ES-I3 (cell line): ENCODE results near the gene KRTAP6-1.

Experiments used
- H3K36me3 ChIP-seq: 2 replicates; pipeline ENCODE4 v1.6.1; 2013; ENCODE audit warnings: mild to moderate bottlenecking, low read length, control low read depth, moderate library complexity; ENCODE audit not compliant: insufficient read depth
- H3K4me1 ChIP-seq: 2 replicates; pipeline ENCODE4 v1.6.1; 2013; ENCODE audit warnings: mild to moderate bottlenecking, control low read depth, low read length; ENCODE audit not compliant: insufficient read depth
- H3K9ac ChIP-seq: 2 replicates; pipeline ENCODE4 v1.6.1; 2013; ENCODE audit warnings: low read depth, mild to moderate bottlenecking, low read length, moderate library complexity
- H3K9me3 ChIP-seq: 2 replicates; pipeline ENCODE4 v1.6.1; 2013; ENCODE audit warnings: mild to moderate bottlenecking, low read length, moderate library complexity; ENCODE audit not compliant: control insufficient read depth, insufficient read depth

Gene KRTAP6-1, protein sequence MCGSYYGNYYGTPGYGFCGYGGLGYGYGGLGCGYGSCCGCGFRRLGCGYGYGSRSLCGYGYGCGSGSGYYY

DNA sequence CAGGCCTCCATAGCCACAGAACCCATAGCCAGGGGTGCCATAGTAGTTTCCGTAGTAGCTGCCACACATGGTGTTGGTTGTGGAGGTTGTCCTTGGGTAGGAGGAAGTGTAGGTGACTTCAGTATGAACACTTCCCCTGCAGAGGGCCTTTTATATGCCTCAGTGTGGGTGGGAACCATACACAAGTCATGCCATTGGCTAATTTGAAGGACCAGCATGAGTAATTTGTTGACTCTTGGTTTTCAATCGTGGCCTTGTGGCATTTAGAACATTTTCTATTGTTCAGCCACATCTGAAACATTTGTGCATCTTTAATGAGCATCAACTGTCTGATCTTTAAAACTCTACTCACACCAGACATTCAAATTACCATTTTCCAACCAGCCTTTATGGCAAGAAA is at the start of gene KRTAP6-1:
Gene KRTAP6-1, minus strand, starts transcription at position 95 of the 400 bp plus-strand sequence. Its CDS starts 26 bp downstream, at position 69.
- Histone ChIP-seq H3K36me3 (no peaks in the 10 kb centered on the region), H3K9ac (no peak within 1 kb of the TSS), H3K4me1 (no peaks in the 10 kb centered on the region), H3K9me3 (no peaks in the 10 kb centered on the region)

DNA sequence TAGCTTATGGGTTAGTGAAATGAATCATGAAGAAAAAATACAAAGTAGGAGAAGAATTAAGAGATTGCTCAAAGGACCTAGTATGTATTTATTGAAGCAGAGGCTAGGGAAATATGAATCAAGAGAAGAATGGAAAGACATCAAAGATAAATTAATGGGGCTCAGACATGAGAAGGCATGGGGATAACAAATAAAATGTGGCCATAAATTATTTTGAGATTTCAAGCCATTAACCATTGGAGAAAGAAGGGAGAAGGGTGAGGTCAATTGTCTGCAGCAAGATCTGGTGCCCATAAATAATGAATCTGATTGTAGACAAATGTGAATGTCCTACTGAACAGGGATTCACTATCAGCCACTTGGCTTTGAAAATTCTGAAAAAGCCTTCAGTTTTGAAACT is 39.2 kb upstream of the KRTAP6-1 start:
- H3K9ac ChIP-seq = no peak overlapping the region
- no peaks in the 10 kb centered on the region for H3K4me1 ChIP-seq
- H3K36me3 ChIP-seq = no peaks in the 10 kb centered on the region
- no peaks in the 10 kb centered on the region for H3K9me3 ChIP-seq

DNA sequence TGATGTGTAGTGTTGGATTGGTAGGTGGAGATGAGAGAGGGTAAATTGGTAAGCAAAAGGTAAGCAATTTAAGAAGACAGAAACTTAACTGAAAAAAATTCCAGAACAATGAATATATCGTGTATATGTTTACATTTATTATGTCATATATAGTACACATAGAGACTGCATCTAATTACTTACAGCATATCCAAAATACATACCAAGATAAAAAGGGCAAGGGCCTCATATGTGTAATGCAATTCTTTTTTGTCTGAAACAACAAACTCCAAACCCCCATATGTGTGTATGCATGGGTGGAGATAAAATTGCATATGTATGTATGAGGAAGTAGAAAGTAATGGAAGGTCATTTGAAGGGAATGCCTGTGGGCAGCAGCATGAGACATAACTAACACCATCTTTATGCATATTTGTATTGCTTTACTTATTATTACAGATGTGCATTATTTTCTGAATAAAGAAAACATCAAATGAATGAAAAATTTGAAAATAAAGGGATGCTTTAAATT is 33.2 kb upstream of the KRTAP6-1 start:
- H3K4me1 ChIP-seq = no peaks in the 10 kb centered on the region
- no peak overlapping the region for H3K9ac ChIP-seq
- H3K36me3 ChIP-seq = no peaks in the 10 kb centered on the region
- H3K9me3 ChIP-seq = no peaks in the 10 kb centered on the region

DNA sequence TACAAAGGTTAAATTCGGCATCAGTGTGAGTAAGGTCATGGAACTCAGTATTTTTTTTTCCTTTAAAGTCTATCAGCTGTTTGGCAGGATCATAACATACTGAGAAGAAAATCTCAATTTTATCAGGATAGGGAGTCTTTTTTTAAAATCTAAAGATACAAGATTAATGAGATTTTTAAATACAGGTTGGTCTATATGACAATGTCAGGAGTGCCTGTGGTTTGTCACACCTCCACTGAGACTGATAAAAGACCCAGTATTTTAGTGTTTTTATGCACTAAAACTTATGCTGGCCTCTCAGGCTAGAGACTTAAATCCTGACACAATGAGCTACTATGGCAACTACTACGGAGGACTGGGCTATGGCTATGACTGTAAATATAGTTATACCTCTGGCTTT is 28.8 kb upstream of the KRTAP6-1 start, which contains the start of gene KRTAP20-3:
Gene KRTAP20-3, plus strand, starts transcription at position 301 of the 400 bp plus-strand sequence.
- no peaks in the 10 kb centered on the region for H3K9me3 ChIP-seq
- H3K36me3 ChIP-seq = no peaks in the 10 kb centered on the region
- H3K4me1 ChIP-seq = no peaks in the 10 kb centered on the region

DNA sequence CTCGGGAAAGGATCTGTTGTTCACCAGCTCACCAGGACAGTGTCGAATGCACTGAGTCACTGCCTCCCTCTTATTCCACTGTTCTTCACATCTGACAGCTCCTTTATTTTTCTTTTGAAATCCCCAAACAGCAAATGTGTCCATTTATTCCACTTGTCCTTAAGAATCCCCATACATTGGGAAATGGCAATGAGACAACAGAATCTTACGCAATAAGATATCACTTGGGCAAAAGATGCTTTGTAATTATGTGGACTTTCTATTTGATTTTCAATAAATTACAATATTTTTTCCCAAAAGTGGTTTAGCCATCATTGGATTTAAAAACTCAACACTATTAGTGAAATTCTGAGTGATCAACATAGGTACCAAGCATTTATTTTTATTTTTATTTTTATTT is 25.0 kb upstream of the KRTAP6-1 start:
- no peaks in the 10 kb centered on the region for H3K9me3 ChIP-seq
- no peaks in the 10 kb centered on the region for H3K36me3 ChIP-seq
- no peaks in the 10 kb centered on the region for H3K4me1 ChIP-seq
- no peak overlapping the region for H3K9ac ChIP-seq

More for the DNA sequence above, 28.8 kb upstream of the KRTAP6-1 start, which contains the start of gene KRTAP20-3:
- no peak within 1 kb of the TSS for H3K9ac ChIP-seq

DNA sequence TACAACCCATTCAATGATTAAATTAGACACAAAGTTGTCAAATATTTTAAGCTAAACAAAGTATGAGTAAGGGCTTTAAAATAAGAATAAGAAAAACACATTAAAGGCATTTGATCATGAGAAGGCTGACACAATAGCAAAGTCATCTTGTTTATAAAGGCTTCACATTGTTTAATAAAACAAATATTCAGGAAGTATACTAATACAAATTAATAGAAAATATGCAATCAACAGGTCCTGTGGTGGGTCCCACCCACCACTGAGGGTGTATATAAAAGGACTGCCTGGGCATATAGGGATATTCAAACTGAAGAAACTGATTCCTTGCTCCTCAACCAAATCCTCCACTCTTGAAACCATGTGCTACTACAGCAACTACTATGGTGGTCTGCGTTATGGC is 21.2 kb upstream of the KRTAP6-1 start, which contains the start of gene KRTAP20-2:
Gene KRTAP20-2, plus strand, starts transcription at position 301 of the 400 bp plus-strand sequence. Its CDS starts 58 bp downstream, at position 359.
- no peak within 1 kb of the TSS for H3K9ac ChIP-seq
- H3K4me1 ChIP-seq = no peaks in the 10 kb centered on the region
- H3K36me3 ChIP-seq = no peaks in the 10 kb centered on the region
- no peaks in the 10 kb centered on the region for H3K9me3 ChIP-seq

DNA sequence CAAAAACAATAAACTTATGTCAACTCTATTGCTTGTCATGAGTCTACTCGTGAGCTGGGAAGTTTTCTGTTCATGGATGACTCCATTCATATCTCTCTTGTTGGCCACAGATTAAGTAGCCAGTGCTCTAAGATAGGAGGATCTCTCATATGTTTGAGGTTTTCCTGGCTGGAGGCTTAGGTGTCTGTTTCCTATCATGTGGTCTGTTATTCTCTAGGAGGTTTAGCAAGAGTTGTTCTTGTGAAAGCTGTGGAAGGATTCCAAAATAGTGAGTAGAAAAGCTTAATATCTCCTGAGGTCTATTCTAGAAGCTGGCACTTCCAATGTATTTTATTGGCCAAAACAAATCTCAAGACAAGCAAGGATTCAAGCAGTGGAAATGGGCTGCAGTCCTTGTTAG is 15.5 kb upstream of the KRTAP6-1 start:
- Histone ChIP-seq H3K36me3 (no peaks in the 10 kb centered on the region), H3K9ac (no peak overlapping the region), H3K9me3 (no peaks in the 10 kb centered on the region), H3K4me1 (no peaks in the 10 kb centered on the region)

DNA sequence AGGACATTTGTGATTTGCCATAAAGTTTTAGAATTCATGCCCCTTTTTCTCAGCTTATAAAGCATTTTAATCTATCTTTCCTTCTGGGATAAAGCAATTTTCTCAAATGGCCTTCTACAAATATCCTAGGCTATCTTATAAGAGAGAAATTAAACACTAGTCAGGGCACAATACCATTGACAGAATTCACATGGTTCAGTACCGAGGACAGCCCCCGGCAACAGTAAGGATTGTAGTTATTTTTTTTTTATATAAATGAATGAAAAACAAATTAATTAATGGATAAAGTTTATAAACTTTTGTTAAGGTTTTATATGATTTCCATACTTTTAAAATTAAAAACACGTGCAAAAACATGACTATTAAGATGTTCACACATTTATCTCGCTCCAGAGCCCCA is 14.4 kb upstream of the KRTAP6-1 start:
- Histone ChIP-seq H3K4me1 (no peaks in the 10 kb centered on the region), H3K36me3 (no peaks in the 10 kb centered on the region), H3K9ac (no peak overlapping the region), H3K9me3 (no peaks in the 10 kb centered on the region)

DNA sequence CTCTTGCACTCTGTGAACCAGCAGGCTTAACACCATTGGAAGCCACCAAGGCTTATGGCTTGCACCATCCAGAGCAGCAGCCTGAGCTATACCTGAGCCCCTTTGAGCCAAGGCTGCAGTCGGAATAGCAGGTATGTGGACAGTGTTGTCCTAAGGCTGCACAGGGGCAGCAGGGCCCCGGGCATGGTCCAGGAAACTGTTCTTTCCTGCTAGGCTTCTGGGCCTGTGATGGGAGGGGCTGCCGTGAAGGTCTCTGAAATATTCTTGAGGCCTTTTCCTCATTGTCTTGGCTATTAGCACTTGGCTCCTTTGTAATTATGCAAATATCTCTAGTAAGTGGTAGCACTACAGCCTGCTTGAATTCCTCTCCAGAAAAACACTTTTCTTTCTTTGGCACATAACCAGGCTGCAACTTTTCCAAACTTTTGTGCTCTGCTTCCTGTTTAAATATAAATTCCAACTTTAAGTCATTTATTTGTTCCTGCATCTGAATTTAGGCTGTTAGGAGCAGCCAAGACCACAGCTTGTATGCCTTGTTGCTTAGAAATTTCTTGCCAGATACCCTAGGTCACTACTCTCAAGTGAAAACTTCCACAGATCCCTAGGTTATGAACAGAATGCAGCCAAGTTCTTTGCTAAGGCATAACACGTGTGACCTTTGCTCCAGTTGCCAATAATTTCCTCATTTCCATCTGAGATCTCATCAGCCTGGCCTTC is 11.9 kb upstream of the KRTAP6-1 start:
- Histone ChIP-seq H3K9me3 (no peaks in the 10 kb centered on the region), H3K36me3 (no peaks in the 10 kb centered on the region), H3K9ac (no peak overlapping the region), H3K4me1 (no peaks in the 10 kb centered on the region)

DNA sequence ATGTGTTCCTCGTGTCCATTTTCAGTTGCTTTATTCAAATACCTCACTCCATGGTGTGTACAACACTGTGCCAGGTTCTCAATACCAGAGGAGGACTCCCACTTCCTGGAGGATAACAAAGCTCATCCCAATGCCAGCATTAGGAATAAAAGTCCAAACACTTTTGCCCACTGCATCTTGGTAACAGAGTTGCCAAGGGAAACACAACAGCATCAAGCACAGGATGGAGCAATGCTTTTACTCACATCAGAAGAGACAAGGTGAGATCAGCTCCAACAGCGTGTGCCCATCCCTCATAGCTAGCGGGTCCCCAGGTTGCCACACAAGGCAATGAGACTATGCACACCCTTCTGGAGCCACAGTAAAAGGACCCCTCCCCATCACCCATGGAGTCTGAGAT is 9.6 kb upstream of the KRTAP6-1 start:
- H3K4me1 ChIP-seq = no peaks in the 10 kb centered on the region
- H3K9me3 ChIP-seq = no peaks in the 10 kb centered on the region
- no peak overlapping the region for H3K9ac ChIP-seq
- H3K36me3 ChIP-seq = no peaks in the 10 kb centered on the region

DNA sequence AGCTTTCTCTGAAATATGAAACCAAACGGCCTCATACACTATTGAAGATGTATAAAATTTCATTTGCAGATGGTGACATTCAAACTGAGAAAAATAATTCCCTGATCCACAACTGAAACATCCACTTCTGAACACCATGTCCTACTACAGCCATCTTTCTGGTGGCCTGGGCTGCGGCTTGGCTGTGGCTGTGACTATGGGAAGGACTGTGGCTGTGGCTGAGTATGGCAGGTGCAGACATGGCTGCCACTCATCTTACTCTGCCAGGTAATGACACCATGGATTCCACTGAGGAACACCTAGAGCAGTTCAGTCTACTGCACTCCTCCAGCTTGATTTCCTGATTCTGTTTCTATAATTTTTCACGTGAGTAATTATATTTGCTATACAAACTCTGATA is 6.8 kb upstream of the KRTAP6-1 start, which contains the start of gene KRTAP20-4:
Gene KRTAP20-4, plus strand, starts transcription at position 106 of the 400 bp plus-strand sequence.
- no peaks in the 10 kb centered on the region for H3K36me3 ChIP-seq
- H3K4me1 ChIP-seq = no peaks in the 10 kb centered on the region
- H3K9ac ChIP-seq = no peak within 1 kb of the TSS
- no peaks in the 10 kb centered on the region for H3K9me3 ChIP-seq

DNA sequence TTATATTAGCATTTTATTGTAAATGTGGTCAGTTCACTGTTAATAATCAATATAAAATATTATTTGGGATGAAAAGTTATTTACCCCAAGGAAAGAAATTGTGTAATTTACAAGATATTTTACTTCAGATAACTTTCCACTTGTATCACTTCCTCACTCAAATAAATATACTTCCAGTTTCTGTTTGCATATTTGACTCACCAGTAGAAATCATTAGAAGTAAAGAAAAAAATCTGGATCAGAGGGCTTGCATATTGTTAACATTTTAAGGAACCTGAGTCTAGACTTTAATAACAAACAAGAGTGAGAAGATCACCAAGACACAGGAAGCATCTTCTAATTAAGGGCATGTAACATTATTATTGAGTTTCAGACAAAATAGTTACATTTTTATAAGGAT is 6.3 kb upstream of the KRTAP6-1 start:
- no peaks in the 10 kb centered on the region for H3K9me3 ChIP-seq
- no peak overlapping the region for H3K9ac ChIP-seq
- H3K36me3 ChIP-seq = no peaks in the 10 kb centered on the region
- H3K4me1 ChIP-seq = no peaks in the 10 kb centered on the region

DNA sequence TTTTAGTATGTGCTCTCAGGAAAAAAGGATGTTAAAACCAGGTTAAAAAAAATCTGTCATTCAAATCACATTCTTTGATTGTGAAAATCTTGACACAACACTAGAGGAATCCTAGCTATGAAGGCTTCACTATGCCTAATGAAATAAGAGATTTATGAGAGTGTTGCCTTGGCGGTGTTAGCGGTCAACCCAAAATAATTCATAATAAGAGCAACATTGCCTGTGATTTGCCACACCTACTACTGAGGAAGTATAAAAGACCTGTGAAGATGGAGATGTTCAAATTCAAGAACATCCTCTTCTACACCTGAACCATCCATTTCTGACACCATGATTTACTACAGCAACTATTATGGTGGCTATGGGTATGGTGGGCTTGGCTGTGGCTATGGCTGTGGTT is 2.4 kb upstream of the KRTAP6-1 start, which contains the start of gene KRTAP20-1:
Gene KRTAP20-1, plus strand, starts transcription at position 301 of the 400 bp plus-strand sequence. Its CDS starts 30 bp downstream, at position 331.
- Histone ChIP-seq H3K4me1 (no peaks in the 10 kb centered on the region), H3K9me3 (no peaks in the 10 kb centered on the region), H3K36me3 (no peaks in the 10 kb centered on the region), H3K9ac (no peak within 1 kb of the TSS)

DNA sequence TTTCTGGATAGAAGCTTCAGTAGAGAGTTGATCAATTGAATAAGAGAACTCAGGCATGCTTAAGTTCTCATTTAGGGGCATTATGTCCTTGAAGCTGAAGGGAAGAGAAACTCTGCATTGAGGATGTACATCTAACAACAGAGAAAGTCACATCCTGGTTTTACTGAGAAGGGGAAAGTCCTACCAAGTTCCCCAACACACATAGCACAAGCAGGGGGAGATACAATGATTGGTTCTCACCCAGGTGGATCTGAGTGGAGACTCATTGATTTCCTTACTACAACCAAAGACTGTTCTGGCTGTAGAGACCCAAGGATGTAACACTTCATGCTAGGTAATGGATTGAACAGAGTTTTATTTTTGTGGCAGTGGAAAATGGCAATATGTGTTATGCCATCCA is 1.5 kb upstream of the KRTAP6-1 start:
- H3K36me3 ChIP-seq = no peaks in the 10 kb centered on the region
- no peak overlapping the region for H3K9ac ChIP-seq
- no peaks in the 10 kb centered on the region for H3K9me3 ChIP-seq
- no peaks in the 10 kb centered on the region for H3K4me1 ChIP-seq

DNA sequence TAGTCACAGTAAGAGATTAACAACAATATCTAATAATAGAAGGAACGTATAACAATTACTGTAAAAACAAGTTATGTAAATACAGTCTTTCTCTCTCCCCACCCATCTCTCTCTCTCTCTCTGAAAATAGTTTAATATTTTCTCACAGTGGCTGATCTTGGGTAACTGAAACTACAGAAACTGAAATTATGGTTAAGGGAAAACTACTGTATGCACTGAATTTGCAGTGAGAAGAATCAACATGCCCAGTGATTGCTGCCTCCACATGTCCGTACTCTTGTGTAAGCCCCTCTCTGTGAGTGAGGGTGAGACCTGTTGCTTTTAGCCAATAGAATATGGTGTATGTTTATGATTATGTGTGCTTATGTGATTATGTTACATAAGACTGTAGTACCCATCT is 1.6 kb downstream of the KRTAP6-1 start:
- H3K4me1 ChIP-seq = no peaks in the 10 kb centered on the region
- no peak overlapping the region for H3K9ac ChIP-seq

More for the DNA sequence above, 1.6 kb downstream of the KRTAP6-1 start:
- Histone ChIP-seq H3K9me3 (no peaks in the 10 kb centered on the region), H3K36me3 (no peaks in the 10 kb centered on the region)
